Liver (tissue), 9 donors: Measurements from ENCODE around the gene PPIL4. TPM values are rescaled to one million over a fixed set of nuclear protein-coding genes. Genes with fewer than 3 reads are reported as not detected.

Experiments used
- DNase-seq: peaks from one replicate; pipeline ENCODE4 v3.0.0-alpha.2; 2017; ENCODE audit warnings: low spot score
- H3K27ac ChIP-seq, 2 donors: one replicate each; pipeline ENCODE4 v1.7.0; 2013; ENCODE audit warnings: inconsistent platforms in 2 of 2, low read length in 2 of 2, control low read depth in 1 of 2, low read depth in 1 of 2, mild to moderate bottlenecking in 1 of 2
- H3K27me3 ChIP-seq, 4 donors: one replicate each; pipeline versions ENCODE4 v1.6.1 to v1.7.0; 2013; ENCODE audit warnings: low read length in 3 of 4, inconsistent platforms in 1 of 4, mild to moderate bottlenecking in 1 of 4, moderate library complexity in 1 of 4; ENCODE audit not compliant: control insufficient read depth in 4 of 4, insufficient read depth in 4 of 4
- H3K36me3 ChIP-seq, 4 donors: one replicate each; pipeline versions ENCODE4 v1.6.1 to v1.7.0; 2013; ENCODE audit warnings: low read length in 3 of 4, mild to moderate bottlenecking in 3 of 4, low read depth in 1 of 4, moderate library complexity in 1 of 4; ENCODE audit not compliant: control insufficient read depth in 4 of 4, insufficient read depth in 3 of 4
- H3K4me1 ChIP-seq, 4 donors: one replicate each; pipeline versions ENCODE4 v1.6.1 to v1.7.0; 2013; ENCODE audit warnings: low read length in 3 of 4, mild to moderate bottlenecking in 3 of 4, moderate library complexity in 1 of 4; ENCODE audit not compliant: control insufficient read depth in 4 of 4, insufficient read depth in 4 of 4
- H3K4me3 ChIP-seq, 3 donors: one replicate each; pipeline versions ENCODE4 v1.6.1 to v1.7.0; 2013; ENCODE audit warnings: low read length in 3 of 3, control low read depth in 1 of 3, low read depth in 1 of 3, mild to moderate bottlenecking in 1 of 3
- H3K9ac ChIP-seq, 2 donors: one replicate each; pipeline ENCODE4 v1.7.0; 2013; ENCODE audit warnings: low read length in 2 of 2, mild to moderate bottlenecking in 2 of 2, moderate library complexity in 2 of 2, control low read depth in 1 of 2, low read depth in 1 of 2
- H3K9me3 ChIP-seq, 4 donors: one replicate each; pipeline versions ENCODE4 v1.6.1 to v1.7.0; 2013; ENCODE audit warnings: low read length in 3 of 4; ENCODE audit not compliant: control insufficient read depth in 4 of 4
- EGR1 ChIP-seq, 2 donors: IDR thresholded peaks; 2 replicates each; pipeline ENCODE4 v1.6.1; 2016 to 2018; ENCODE audit warnings: antibody characterized with exemption in 2 of 2, low read depth in 2 of 2
- FOXA1 ChIP-seq: IDR thresholded peaks from 2 replicates; pipeline ENCODE4 v1.6.1; 2016; ENCODE audit warnings: antibody characterized with exemption
- FOXA2 ChIP-seq: IDR thresholded peaks from 2 replicates; pipeline ENCODE4 v1.6.1; 2016; ENCODE audit warnings: antibody characterized with exemption
- HNF4A ChIP-seq, 2 donors: conservative IDR thresholded peaks; 2 replicates each; pipeline ENCODE4 v1.6.1; 2016; ENCODE audit warnings: antibody characterized with exemption in 2 of 2, mild to moderate bottlenecking in 2 of 2
- HNF4G ChIP-seq: IDR thresholded peaks from 2 replicates; pipeline ENCODE4 v1.6.1; 2016; ENCODE audit warnings: antibody characterized with exemption
- JUND ChIP-seq, 2 donors: IDR thresholded peaks; 2 replicates each; pipeline ENCODE4 v1.6.1; 2016; ENCODE audit warnings: antibody characterized with exemption in 2 of 2
- NR2F2 ChIP-seq: IDR thresholded peaks from 2 replicates; pipeline ENCODE4 v1.6.1; 2016; ENCODE audit warnings: antibody characterized with exemption
- RAD21 ChIP-seq, 2 donors: IDR thresholded peaks; 2 replicates each; pipeline ENCODE4 v1.6.1; 2016; ENCODE audit warnings: antibody characterized with exemption in 2 of 2, mild to moderate bottlenecking in 2 of 2
- RXRA ChIP-seq, 2 donors: IDR thresholded peaks; 2 replicates each; pipeline ENCODE4 v1.6.1; 2017 to 2018; ENCODE audit warnings: antibody characterized with exemption in 2 of 2, mild to moderate bottlenecking in 1 of 2
- SP1 ChIP-seq: IDR thresholded peaks from 2 replicates; pipeline ENCODE4 v1.6.1; 2018; ENCODE audit warnings: antibody characterized with exemption, mild to moderate bottlenecking
- TAF1 ChIP-seq: conservative IDR thresholded peaks from 2 replicates; pipeline ENCODE4 v1.6.1; 2016; ENCODE audit warnings: antibody characterized with exemption, mild to moderate bottlenecking
- YY1 ChIP-seq: IDR thresholded peaks from 2 replicates; pipeline ENCODE4 v1.6.1; 2016; ENCODE audit warnings: antibody characterized with exemption, mild to moderate bottlenecking
- WGBS: extraction: QIAGEN DNeasy Blood & Tissue Kit; methylation state at CpG from one replicate; pipeline ENCODE4 v1.1.7; 2013; 5-methylcytosine and 5-hydroxymethylcytosine counted together
- polyA plus RNA-seq, 2 donors: library from polyadenylated mRNA; stranded (reverse) in 1 of 2; unstranded in 1 of 2; fragments of 200-250 nt in 1 of 2; fragments of >200 nt in 1 of 2; fragmentation: Nextera tagmentation in 1 of 2; extraction: Ambion mirVana in 1 of 2; gene quantifications; one replicate each; pipeline versions ENCODE4 v1.2.1 to v1.2.3, GENCODE V29; 2013 to 2015
- total RNA-seq, 2 donors: library from RNA; depleted of rRNA; stranded (reverse); fragments of >200 nt; gene quantifications; one replicate each; pipeline ENCODE4 v1.2.3, GENCODE V29; 2014
- TF ChIP-seq, protein P1 (sequence below): IDR thresholded peaks from 2 replicates; pipeline ENCODE4 v1.6.1; 2016; ENCODE audit warnings: antibody characterized with exemption
- TF ChIP-seq, protein P2 (sequence below): fragments of 150-350 bp; IDR thresholded peaks from 2 replicates; pipeline ENCODE4 v1.5.1; 2017; ENCODE audit warnings: improper control_type of control experiment, low read depth, low read length; ENCODE audit not compliant: missing input control
- TF ChIP-seq, protein P3 (sequence below): IDR thresholded peaks from 2 replicates; pipeline ENCODE4 v1.6.1; 2016; ENCODE audit warnings: antibody characterized with exemption
- TF ChIP-seq, protein P4 (sequence below): IDR thresholded peaks from 2 replicates; pipeline ENCODE4 v1.6.1; 2016; ENCODE audit warnings: antibody characterized with exemption, mild to moderate bottlenecking
- donor health status: healthy.
- donor health status: healthy.
- donor health status: healthy.
- donor health status: healthy.
- donor health status: healthy.

Gene PPIL4
- total and polyA plus RNA-seq, 4 donors: 6.4 to 13.1 (median 9.6) TPM

DNA sequence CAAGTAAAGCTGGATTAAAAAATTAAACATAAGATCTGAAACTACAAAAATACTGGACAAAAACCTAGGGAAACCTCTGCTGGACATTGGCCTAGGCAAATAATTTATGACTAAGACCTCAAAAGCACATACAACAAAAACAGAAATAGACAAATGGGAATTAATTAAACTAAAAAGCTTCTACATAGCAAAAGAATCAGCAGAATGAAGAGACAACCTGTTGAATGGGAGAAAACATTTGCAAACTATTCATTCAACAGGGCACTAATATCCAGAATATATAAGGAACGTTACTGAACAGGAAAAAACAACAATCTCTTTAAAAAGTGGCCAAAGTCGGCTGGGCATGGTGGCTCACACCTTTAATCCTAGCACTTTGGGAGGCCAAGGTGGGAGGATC lies 13.5 kb upstream of the PPIL4 start:
- H3K9me3 ChIP-seq: no peaks in the 10 kb centered on the region
- H3K27ac ChIP-seq: no peak overlapping the region
- no peaks in the 10 kb centered on the region for H3K4me1 ChIP-seq
- H3K4me3 ChIP-seq: no peak overlapping the region
- TF ChIP-seq, protein P1, sequence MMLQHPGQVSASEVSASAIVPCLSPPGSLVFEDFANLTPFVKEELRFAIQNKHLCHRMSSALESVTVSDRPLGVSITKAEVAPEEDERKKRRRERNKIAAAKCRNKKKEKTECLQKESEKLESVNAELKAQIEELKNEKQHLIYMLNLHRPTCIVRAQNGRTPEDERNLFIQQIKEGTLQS: no peak
- TF ChIP-seq JUND (IDR thresholded peaks at IDR 0.05): no peak
- no peak for TF ChIP-seq NR2F2
- TF ChIP-seq RAD21 (IDR thresholded peaks at IDR 0.05): no peak
- TF ChIP-seq HNF4A (conservative IDR thresholded peaks at IDR 0.05): no peak
- no peak for TF ChIP-seq FOXA1
- no peak for TF ChIP-seq FOXA2
- no peak overlapping the region for H3K9ac ChIP-seq
- 73% methylated on average over 2 of the region's 2 CpGs for WGBS
- no peak for DNase-seq
- H3K36me3 ChIP-seq: no peaks in the 10 kb centered on the region
- no peaks in the 10 kb centered on the region for H3K27me3 ChIP-seq

DNA sequence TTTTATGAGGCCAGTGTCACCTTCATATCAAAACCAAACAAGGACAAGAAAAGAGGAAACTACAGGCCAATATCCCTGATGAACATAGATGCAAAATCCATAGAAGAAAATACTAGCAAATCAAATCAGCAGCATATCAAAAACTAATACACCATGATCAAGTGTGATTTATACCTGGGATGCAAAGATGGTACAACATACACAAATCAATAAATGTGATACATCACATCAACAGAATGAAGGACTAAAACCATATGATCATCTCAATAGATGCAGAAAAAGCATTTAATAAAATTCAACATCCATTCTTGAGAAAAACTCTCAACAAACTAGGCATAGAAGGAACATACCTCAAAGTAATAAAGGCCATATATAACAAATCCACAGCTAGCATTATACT lies 12.2 kb upstream of the PPIL4 start:
- H3K36me3 ChIP-seq: no peaks in the 10 kb centered on the region
- no peak for DNase-seq
- TF ChIP-seq, protein P2, sequence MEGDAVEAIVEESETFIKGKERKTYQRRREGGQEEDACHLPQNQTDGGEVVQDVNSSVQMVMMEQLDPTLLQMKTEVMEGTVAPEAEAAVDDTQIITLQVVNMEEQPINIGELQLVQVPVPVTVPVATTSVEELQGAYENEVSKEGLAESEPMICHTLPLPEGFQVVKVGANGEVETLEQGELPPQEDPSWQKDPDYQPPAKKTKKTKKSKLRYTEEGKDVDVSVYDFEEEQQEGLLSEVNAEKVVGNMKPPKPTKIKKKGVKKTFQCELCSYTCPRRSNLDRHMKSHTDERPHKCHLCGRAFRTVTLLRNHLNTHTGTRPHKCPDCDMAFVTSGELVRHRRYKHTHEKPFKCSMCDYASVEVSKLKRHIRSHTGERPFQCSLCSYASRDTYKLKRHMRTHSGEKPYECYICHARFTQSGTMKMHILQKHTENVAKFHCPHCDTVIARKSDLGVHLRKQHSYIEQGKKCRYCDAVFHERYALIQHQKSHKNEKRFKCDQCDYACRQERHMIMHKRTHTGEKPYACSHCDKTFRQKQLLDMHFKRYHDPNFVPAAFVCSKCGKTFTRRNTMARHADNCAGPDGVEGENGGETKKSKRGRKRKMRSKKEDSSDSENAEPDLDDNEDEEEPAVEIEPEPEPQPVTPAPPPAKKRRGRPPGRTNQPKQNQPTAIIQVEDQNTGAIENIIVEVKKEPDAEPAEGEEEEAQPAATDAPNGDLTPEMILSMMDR: no peak
- TF ChIP-seq YY1: no peak
- TF ChIP-seq EGR1 (IDR thresholded peaks at IDR 0.05; ENCODE audit: low read depth in 2 of 2): no peak
- no peak for TF ChIP-seq RXRA (IDR thresholded peaks at IDR 0.05)
- no peak for TF ChIP-seq HNF4A (conservative IDR thresholded peaks at IDR 0.05)
- no peak for TF ChIP-seq HNF4G
- TF ChIP-seq, protein P3, sequence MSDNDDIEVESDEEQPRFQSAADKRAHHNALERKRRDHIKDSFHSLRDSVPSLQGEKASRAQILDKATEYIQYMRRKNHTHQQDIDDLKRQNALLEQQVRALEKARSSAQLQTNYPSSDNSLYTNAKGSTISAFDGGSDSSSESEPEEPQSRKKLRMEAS: no peak
- TF ChIP-seq, protein P4, sequence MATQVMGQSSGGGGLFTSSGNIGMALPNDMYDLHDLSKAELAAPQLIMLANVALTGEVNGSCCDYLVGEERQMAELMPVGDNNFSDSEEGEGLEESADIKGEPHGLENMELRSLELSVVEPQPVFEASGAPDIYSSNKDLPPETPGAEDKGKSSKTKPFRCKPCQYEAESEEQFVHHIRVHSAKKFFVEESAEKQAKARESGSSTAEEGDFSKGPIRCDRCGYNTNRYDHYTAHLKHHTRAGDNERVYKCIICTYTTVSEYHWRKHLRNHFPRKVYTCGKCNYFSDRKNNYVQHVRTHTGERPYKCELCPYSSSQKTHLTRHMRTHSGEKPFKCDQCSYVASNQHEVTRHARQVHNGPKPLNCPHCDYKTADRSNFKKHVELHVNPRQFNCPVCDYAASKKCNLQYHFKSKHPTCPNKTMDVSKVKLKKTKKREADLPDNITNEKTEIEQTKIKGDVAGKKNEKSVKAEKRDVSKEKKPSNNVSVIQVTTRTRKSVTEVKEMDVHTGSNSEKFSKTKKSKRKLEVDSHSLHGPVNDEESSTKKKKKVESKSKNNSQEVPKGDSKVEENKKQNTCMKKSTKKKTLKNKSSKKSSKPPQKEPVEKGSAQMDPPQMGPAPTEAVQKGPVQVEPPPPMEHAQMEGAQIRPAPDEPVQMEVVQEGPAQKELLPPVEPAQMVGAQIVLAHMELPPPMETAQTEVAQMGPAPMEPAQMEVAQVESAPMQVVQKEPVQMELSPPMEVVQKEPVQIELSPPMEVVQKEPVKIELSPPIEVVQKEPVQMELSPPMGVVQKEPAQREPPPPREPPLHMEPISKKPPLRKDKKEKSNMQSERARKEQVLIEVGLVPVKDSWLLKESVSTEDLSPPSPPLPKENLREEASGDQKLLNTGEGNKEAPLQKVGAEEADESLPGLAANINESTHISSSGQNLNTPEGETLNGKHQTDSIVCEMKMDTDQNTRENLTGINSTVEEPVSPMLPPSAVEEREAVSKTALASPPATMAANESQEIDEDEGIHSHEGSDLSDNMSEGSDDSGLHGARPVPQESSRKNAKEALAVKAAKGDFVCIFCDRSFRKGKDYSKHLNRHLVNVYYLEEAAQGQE: no peak
- TF ChIP-seq, protein P1: no peak
- TF ChIP-seq TAF1: no peak
- no peak for TF ChIP-seq NR2F2
- TF ChIP-seq RAD21 (IDR thresholded peaks at IDR 0.05): no peak
- TF ChIP-seq SP1: no peak
- H3K9me3 ChIP-seq: no peaks in the 10 kb centered on the region
- no peak overlapping the region for H3K4me3 ChIP-seq
- no peaks in the 10 kb centered on the region for H3K27me3 ChIP-seq
- no peaks in the 10 kb centered on the region for H3K4me1 ChIP-seq
- no peak overlapping the region for H3K9ac ChIP-seq
- H3K27ac ChIP-seq: no peak overlapping the region
